Non-pigmented ciliary epithelial cell (primary cell): ENCODE measurements around the gene PLEKHA6.

ENCODE experiments used
- DNase-seq: peaks from one replicate; pipeline ENCODE4 v3.0.0-alpha.2; 2010; ENCODE audit warnings: low read depth

The PLEKHA6 gene, protein sequence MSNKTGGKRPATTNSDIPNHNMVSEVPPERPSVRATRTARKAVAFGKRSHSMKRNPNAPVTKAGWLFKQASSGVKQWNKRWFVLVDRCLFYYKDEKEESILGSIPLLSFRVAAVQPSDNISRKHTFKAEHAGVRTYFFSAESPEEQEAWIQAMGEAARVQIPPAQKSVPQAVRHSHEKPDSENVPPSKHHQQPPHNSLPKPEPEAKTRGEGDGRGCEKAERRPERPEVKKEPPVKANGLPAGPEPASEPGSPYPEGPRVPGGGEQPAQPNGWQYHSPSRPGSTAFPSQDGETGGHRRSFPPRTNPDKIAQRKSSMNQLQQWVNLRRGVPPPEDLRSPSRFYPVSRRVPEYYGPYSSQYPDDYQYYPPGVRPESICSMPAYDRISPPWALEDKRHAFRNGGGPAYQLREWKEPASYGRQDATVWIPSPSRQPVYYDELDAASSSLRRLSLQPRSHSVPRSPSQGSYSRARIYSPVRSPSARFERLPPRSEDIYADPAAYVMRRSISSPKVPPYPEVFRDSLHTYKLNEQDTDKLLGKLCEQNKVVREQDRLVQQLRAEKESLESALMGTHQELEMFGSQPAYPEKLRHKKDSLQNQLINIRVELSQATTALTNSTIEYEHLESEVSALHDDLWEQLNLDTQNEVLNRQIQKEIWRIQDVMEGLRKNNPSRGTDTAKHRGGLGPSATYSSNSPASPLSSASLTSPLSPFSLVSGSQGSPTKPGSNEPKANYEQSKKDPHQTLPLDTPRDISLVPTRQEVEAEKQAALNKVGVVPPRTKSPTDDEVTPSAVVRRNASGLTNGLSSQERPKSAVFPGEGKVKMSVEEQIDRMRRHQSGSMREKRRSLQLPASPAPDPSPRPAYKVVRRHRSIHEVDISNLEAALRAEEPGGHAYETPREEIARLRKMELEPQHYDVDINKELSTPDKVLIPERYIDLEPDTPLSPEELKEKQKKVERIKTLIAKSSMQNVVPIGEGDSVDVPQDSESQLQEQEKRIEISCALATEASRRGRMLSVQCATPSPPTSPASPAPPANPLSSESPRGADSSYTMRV

DNA sequence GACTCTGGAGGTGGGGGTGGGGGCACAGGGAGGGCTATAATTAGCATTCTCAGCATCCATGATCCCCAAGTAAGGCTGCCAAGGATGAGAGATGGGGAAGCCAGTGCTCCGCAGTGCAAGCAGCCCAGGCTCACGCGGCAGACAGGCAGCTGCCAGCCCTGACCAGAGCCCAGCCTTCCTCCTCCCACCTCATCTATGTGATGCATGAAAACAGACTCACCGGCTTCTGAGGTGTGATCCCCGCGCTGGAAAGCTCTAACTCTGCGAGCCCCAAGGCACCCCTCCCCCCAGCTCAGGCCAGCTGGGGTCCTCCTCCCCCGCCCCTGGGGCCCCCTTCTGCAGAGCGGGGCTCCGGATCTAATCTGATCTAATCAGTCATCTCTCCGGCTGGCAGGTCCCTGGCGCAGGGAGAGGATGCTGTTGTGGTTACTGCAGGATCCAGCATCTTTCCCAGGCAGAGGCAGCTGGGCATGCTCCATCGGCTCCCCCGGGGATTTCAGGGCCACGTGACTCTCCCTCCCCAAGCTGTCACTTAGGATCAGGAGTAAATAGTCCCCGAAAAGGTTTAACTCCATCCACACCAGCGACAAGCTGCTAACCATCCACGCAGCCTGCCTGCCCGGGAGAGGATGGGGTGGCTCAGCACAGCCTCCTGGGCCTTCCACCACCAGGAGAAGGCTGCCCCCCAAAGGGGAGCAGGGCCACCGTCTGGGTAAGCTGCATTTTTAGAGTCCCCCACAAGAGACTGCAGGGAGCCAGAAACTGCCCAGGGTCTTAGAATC lies at the start of gene PLEKHA6:
TSS of gene PLEKHA6 (minus strand) at position 456 of the 782 bp plus-strand sequence. CDS start 86,202 bp downstream, outside the sequence.
- no peak for DNase-seq

- DNase-seq: no peak
These were observed 49.4 kb upstream of the PLEKHA6 start for GRCh38 chr1:204409123-204409522.

- DNase-seq: no peak
These were observed 48.9 kb upstream of the PLEKHA6 start for GRCh38 chr1:204408602-204409001.

- no peak for DNase-seq
These were observed 48.4 kb upstream of the PLEKHA6 start for GRCh38 chr1:204408074-204408507.

DNA sequence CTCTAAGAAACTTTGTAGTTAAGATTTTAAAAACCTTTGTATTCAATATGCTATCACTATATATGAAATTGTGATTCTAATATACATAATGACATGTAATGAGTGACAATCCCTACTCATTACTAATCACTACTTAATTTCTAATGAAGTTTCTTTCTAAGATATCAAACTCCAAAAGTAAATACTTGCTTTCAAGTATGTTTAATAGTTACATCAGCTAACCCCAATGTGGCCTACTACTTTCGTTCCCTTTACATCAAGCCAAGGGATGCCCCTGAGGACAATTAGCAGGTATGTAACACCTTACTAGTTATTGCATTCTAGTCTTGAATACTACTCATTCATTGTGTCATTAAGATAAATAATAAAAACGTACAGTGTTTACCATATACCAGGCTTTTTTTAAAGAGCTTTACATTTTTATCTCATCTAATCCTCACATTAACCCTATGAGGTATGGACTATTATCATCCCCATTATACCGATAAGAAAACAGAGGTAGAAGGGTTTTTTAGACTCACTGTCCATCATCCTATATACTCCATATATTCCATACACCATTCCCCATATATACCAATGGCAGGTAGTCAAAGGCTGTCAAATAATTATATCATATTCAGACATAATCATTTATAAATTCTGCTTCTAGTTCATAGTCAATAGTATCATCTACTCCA lies 47.7 kb upstream of the PLEKHA6 start:
- DNase-seq: no peak

GRCh38 chr1:204406621-204407020 lies 46.9 kb upstream of the PLEKHA6 start:
- DNase-seq: no peak

GRCh38 chr1:204405988-204406387 lies 46.3 kb upstream of the PLEKHA6 start:
- no peak for DNase-seq

- DNase-seq: no peak
These were observed 44.9 kb upstream of the PLEKHA6 start for GRCh38 chr1:204404629-204405028.

- no peak for DNase-seq
These were observed 42.7 kb upstream of the PLEKHA6 start for GRCh38 chr1:204402391-204402790.

GRCh38 chr1:204401730-204402129 lies 42.0 kb upstream of the PLEKHA6 start:
- DNase-seq: no peak

DNA sequence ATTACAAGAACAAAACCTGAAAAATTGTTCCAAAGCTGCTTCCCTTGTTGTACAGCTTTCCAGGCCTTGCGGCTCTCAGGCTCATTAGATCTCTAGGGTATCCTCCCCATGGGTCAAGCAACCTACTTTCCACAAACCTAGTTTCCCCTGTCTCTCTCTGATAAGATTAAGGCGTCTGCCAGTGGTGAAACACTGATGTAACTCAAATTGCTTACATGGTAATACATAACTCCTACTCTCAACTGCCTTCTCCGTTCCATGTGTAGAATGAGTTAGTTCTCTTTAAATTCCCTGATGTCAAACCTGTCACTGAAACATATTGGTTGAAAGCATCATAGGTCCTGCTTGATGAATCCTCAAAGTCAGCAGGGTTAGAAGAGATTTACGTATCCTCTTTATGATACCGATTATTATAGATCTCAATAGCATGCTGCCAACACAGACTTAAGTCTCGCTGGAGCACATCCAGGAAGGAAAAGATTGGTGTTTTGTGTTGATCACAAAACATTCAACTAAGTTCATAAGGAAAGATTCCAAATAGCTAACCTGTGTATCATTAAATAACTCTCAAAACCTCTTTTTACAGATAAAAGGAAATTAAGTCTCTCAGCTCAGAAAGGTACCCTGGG lies 41.3 kb upstream of the PLEKHA6 start:
- DNase-seq: no peak

- DNase-seq: no peak
These were observed 38.7 kb upstream of the PLEKHA6 start for GRCh38 chr1:204398197-204399125.

GRCh38 chr1:204396015-204396583 lies 36.4 kb upstream of the PLEKHA6 start:
- DNase-seq: no peak

DNA sequence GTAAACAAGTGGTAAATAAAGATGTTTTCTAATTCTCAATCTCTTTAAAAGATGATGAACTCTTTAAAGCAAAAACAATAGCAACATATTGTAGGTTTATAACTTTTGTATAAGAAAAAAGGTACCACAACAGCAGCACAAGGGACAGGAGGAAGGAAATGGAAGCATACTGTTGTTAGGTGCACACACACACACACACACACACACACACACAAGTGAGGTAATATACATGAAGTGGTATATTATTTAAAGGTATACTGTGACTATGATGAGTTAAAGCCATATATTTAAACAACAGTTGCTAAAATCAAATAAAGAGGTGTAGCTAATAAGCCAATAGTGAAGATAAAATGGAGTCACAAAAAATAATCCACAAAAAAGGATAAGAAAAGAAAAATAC lies 31.9 kb upstream of the PLEKHA6 start:
- DNase-seq: no peak

DNA sequence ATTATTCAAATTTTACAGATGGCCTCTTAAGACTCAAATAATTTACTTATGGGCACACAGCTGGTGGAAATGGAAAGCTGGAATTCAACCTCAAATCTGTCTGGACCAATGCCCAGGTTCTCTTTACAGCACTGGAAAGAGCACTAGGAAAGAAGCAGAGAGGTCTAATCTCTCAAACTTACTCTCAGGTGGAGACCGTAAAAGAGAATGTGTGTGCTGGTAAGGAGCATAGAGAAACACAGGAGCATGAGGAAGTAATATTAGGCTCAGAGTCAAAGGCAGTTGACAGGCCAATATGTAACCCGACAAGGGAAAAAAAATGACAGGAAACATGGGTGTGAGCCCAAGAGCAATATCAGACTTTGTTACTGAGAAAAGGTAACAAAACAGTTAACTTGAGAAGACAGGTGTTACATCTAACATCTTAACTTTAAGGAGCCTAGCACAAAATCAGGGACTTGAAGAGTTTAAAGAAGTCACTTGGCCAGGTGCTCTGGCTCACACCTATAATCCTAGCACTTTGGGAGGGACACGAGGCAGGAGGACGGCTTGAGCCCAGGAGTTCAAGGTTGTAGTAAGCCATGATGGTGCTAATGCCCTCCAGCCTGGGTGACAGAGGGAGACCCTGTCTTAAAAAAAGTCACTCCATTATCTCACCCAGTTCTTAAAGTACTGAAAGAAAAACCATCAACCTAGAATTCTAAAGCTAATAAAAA lies 31.2 kb upstream of the PLEKHA6 start:
- DNase-seq: no peak

DNA sequence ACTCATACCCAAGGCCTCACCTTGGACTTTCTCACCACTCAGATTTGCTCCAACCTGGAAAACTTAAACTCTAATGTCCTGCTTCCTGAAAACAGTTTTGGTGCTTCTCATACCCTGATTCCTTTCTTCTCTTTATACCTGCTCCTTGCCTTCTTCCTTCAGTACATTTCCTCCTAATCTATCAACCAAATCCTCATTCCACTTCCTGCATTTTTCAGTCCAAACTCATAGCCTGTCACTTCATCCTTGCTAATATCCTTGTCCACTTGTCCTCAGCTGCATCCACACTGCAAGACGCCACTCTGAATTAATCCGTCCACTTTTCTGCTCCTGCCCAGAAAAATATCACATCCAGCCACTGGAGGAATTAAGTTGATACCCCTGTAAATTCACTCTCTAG lies 26.0 kb upstream of the PLEKHA6 start:
- DNase-seq: no peak

DNA sequence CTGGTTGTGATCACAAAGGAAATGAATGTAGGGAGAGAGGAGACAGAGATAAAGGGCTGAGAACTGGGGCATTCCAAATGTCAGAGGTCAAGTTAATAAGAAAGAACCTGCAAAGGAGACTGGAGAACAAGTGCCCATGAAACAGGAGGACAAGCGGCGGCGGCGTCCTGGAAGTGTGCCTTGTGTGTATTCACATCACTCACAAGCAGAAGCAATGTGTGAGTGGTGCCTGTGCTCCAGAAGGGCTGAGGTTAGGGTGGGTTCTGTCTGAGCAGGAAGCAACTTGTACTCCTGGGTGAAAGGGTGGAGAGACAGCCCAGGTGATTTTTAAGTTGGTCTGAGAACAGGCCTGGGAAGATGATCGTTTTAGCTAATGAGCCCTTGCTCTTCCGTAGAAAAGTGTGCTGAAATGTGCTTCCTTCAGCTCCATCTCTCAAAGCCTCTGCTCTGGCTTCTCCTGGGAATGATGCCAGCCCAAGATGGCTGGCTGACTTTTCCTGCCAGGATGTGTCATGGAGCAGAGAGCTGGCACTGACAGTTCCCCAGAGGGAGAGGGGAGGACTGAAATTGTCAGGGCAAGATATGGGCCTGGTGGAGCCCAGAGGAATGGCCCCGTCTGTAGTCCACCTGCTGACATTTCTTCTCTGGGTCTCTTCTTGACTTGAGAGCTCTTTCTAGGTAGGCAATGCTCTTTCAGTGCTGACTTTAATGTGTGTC lies 25.1 kb upstream of the PLEKHA6 start:
- no peak for DNase-seq
